HFFc6 (cell line): Measurements from ENCODE around the gene KCNK13. TPM values are rescaled to one million over a fixed set of nuclear protein-coding genes. Genes with fewer than 3 reads are reported as not detected.
"Not testable (repeated sequence)": the region's sequence is repeated elsewhere in the genome, so short reads cannot be mapped to it uniquely, and the experiment has no call there.

ENCODE experiments used
- DNase-seq: peaks from one replicate; pipeline ENCODE4 v3.0.0-alpha.2; 2018
- H3K27ac Mint-ChIP-seq: 2 replicates; pipeline ENCODE4 v1.8.0; 2020; ENCODE audit warnings: mild to moderate bottlenecking, mixed read lengths
- H3K27me3 Mint-ChIP-seq: 2 replicates; pipeline ENCODE4 v1.8.0; 2021; ENCODE audit warnings: mild to moderate bottlenecking, moderate library complexity, mixed read lengths; ENCODE audit not compliant: insufficient read depth
- H3K36me3 Mint-ChIP-seq: 2 replicates; pipeline ENCODE4 v1.8.0; 2021; ENCODE audit warnings: low read depth, mixed read lengths
- H3K4me1 Mint-ChIP-seq: 2 replicates; pipeline ENCODE4 v1.8.0; 2020; ENCODE audit warnings: low read depth, mixed read lengths
- H3K4me3 Mint-ChIP-seq: 2 replicates; pipeline ENCODE4 v1.8.0; 2020; ENCODE audit warnings: mild to moderate bottlenecking, moderate library complexity, mixed read lengths
- H3K9me3 Mint-ChIP-seq: 2 replicates; pipeline ENCODE4 v1.8.0; 2020; ENCODE audit warnings: mild to moderate bottlenecking, mixed read lengths
- CTCF ChIP-seq: fragments of 200-600 bp; sonication (generic); IDR thresholded peaks from 2 replicates; pipeline ENCODE4 v1.5.0; 2021; ENCODE audit warnings: antibody characterized with exemption, mild to moderate bottlenecking
- long read RNA-seq: library from polyadenylated mRNA; unstranded; transcript quantifications from one replicate; pipeline ENCODE4 v2.0.0, GENCODE V29; 2019
- total RNA-seq, 6 experiments: library from RNA; stranded (reverse); fragmentation: NEBNext Ultra II Directional; extraction: Animal tissue kit (Norgen Biotek cat#: 25700); gene quantifications; 2 replicates in 1 of 6; 3 replicates in 5 of 6; pipeline ENCODE4 v1.2.3, GENCODE V29; 2021

KCNK13 gene
- not detected for total RNA-seq
- long read RNA-seq, result 0 reads

- no peak for DNase-seq
- 0 out of 2 replicates have a peak, but pooled peaks cover 4% of the 10 kb centered on the region for H3K4me1 Mint-ChIP-seq
Measured at GRCh38 chr14:90061685-90062126, at the start of gene KCNK13. KCNK13 (plus strand) TSS chr14:90061994; CDS start chr14:90062206, 212 bp downstream.

GRCh38 chr14:90017371-90017770 lies 44.4 kb upstream of the KCNK13 start:
- TF ChIP-seq CTCF, result no peak
- no peak overlapping the region for H3K27ac Mint-ChIP-seq
- DNase-seq, result no peak
- peaks cover 61% of the 10 kb centered on the region for H3K36me3 Mint-ChIP-seq
- H3K27me3 Mint-ChIP-seq, result no peaks in the 10 kb centered on the region
- no peak overlapping the region for H3K4me3 Mint-ChIP-seq
- H3K9me3 Mint-ChIP-seq, result no peaks in the 10 kb centered on the region
- peaks cover 8% of the 10 kb centered on the region for H3K4me1 Mint-ChIP-seq

More at GRCh38 chr14:90061685-90062126, at the start of gene KCNK13:
- no peaks in the 10 kb centered on the region for H3K36me3 Mint-ChIP-seq
- H3K4me3 Mint-ChIP-seq, result no peak within 1 kb of the TSS
- H3K9me3 Mint-ChIP-seq, result no peaks in the 10 kb centered on the region; the same call in 1 of the 2 replicates
- H3K27me3 Mint-ChIP-seq, result peaks cover 42% of the 10 kb centered on the region
- H3K27ac Mint-ChIP-seq, result no peak within 1 kb of the TSS
- no peak for TF ChIP-seq CTCF

GRCh38 chr14:90019824-90020523 lies 41.8 kb upstream of the KCNK13 start:
- Mint-ChIP-seq H3K4me3 (no peak overlapping the region), H3K4me1 (peaks cover 26% of the 10 kb centered on the region), H3K36me3 (peaks cover 46% of the 10 kb centered on the region), H3K27ac (no peak overlapping the region), H3K27me3 (no peaks in the 10 kb centered on the region), H3K9me3 (no peaks in the 10 kb centered on the region)
- TF ChIP-seq CTCF, result no peak
- no peak for DNase-seq

- no peak overlapping the region for H3K4me3 Mint-ChIP-seq
- TF ChIP-seq CTCF, result no peak
- H3K9me3 Mint-ChIP-seq, result no peaks in the 10 kb centered on the region
- peaks cover 4% of the 10 kb centered on the region; the same call in 1 of the 2 replicates for H3K27me3 Mint-ChIP-seq
- peaks cover 18% of the 10 kb centered on the region for H3K4me1 Mint-ChIP-seq
- DNase-seq, result no peak
- H3K36me3 Mint-ChIP-seq, result peaks cover 39% of the 10 kb centered on the region
- no peak overlapping the region; the same call in 1 of the 2 replicates for H3K27ac Mint-ChIP-seq
Measured at GRCh38 chr14:90023176-90023896, 38.5 kb upstream of the KCNK13 start.

GRCh38 chr14:90024910-90025309 lies 36.9 kb upstream of the KCNK13 start:
- Mint-ChIP-seq H3K4me1 (peaks cover 18% of the 10 kb centered on the region), H3K36me3 (peaks cover 33% of the 10 kb centered on the region), H3K9me3 (no peaks in the 10 kb centered on the region), H3K27me3 (peaks cover 4% of the 10 kb centered on the region; the same call in 1 of the 2 replicates), H3K4me3 (no peak overlapping the region), H3K27ac (no peak overlapping the region)
- DNase-seq, result no peak
- no peak for TF ChIP-seq CTCF

GRCh38 chr14:90026608-90027007 lies 35.2 kb upstream of the KCNK13 start:
- DNase-seq, H3K27ac Mint-ChIP-seq, H3K9me3 Mint-ChIP-seq, H3K4me3 Mint-ChIP-seq, H3K27me3 Mint-ChIP-seq: not testable (repeated sequence)
- H3K4me1 Mint-ChIP-seq, result peaks cover 18% of the 10 kb centered on the region
- peaks cover 35% of the 10 kb centered on the region for H3K36me3 Mint-ChIP-seq
